HepG2 (cell line): ENCODE results near the gene METRNL. TPM values are rescaled to one million over a fixed set of nuclear protein-coding genes. Genes with fewer than 3 reads are reported as not detected.

Source experiments
- ATAC-seq: fragments of 200-7000 bp; cut with Tn5 transposase; 3 replicates; pipeline ENCODE4 v1.9.1; 2020; ENCODE audit warnings: mild to moderate bottlenecking, moderate library complexity
- BruUV-seq: library from RNA; stranded (reverse); fragments of 400-500 nt; replicated peaks from 2 replicates; lab custom pipeline; 2021; lab: Mats Ljungman, UMichigan
- CTCF ChIA-PET: fragments of 300-600 bp; formaldehyde crosslinking; extraction: SDS; loops from one replicate; lab custom pipeline; 2021; ENCODE audit warnings: low total read pairs, inconsistent platforms, low intra/inter-chr PET ratio; lab: Yijun Ruan, JAX
- POLR2A ChIA-PET: fragments of 350-600 bp; sonication (Branson Sonifier 250); formaldehyde crosslinking; loops from one replicate; lab custom pipeline; 2020; ENCODE audit warnings: antibody characterized with exemption, inconsistent platforms; lab: Yijun Ruan, JAX
- DNase-seq: peaks from one replicate; pipeline ENCODE4 v3.0.0-alpha.2; 2015; ENCODE audit warnings: low spot score
- FAIRE-seq: peaks from 3 replicates; lab custom pipeline; 2011; peaks lifted over from hg19 to GRCh38; lab: Jason Lieb, UNC
- H2AFZ ChIP-seq: one replicate; pipeline ENCODE4 v1.6.1; 2011; ENCODE audit warnings: low read length, inconsistent platforms
- H3K27ac ChIP-seq: fragments of 300-600 bp; 3 replicates; pipeline ENCODE4 v1.8.0; 2011; ENCODE audit warnings: mixed run types, mild to moderate bottlenecking, mixed read lengths, low read length, inconsistent platforms; ENCODE audit not compliant: insufficient read depth; ENCODE audit errors: extremely low read length
- H3K27me3 ChIP-seq, 2 experiments: fragments of 200-600 bp in 1 of 2; 2 replicates in 1 of 2; 3 replicates in 1 of 2; pipeline versions ENCODE4 v1.6.0 to v1.8.0; 2011; ENCODE audit warnings: low read length in 2 of 2, mild to moderate bottlenecking in 2 of 2, moderate library complexity in 2 of 2, inconsistent platforms in 1 of 2; ENCODE audit not compliant: insufficient read depth in 2 of 2, control insufficient read depth in 1 of 2
- H3K36me3 ChIP-seq, 2 experiments: fragments of 200-600 bp in 1 of 2; replicated peaks in 1 of 2; 2 replicates in 1 of 2; 3 replicates in 1 of 2; pipeline versions ENCODE4 v1.5.1 to v1.8.0; 2011; ENCODE audit warnings: low read length in 2 of 2, inconsistent platforms in 1 of 2; ENCODE audit not compliant: insufficient read depth in 2 of 2, control insufficient read depth in 1 of 2
- H3K4me1 ChIP-seq: 2 replicates; pipeline ENCODE4 v1.5.1; 2012; ENCODE audit warnings: low read length, inconsistent platforms; ENCODE audit not compliant: insufficient read depth
- H3K4me2 ChIP-seq: 2 replicates; pipeline ENCODE4 v1.6.0; 2011; ENCODE audit warnings: low read depth, low read length, inconsistent platforms
- H3K4me3 ChIP-seq, 3 experiments: fragments of 200-600 bp in 1 of 3; sonication (generic), shearing (Covaris generic) in 1 of 3; replicated peaks in 1 of 3; 2 replicates each; pipeline ENCODE4 v1.5.1; 2011 to 2016; ENCODE audit warnings: low read length in 3 of 3, inconsistent platforms in 2 of 3, low read depth in 2 of 3, mild to moderate bottlenecking in 2 of 3, control low read depth in 1 of 3, mixed read lengths in 1 of 3; ENCODE audit not compliant: insufficient read depth in 1 of 3
- H3K79me2 ChIP-seq: one replicate; pipeline ENCODE4 v1.6.1; 2011; ENCODE audit warnings: low read length, inconsistent platforms; ENCODE audit not compliant: insufficient read depth
- H3K9ac ChIP-seq: 2 replicates; pipeline ENCODE4 v1.6.0; 2011; ENCODE audit warnings: mild to moderate bottlenecking, low read depth, low read length, inconsistent platforms; ENCODE audit not compliant: insufficient read depth
- H3K9me3 ChIP-seq: 2 replicates; pipeline ENCODE4 v1.5.1; 2012; ENCODE audit warnings: mild to moderate bottlenecking, low read length
- H4K20me1 ChIP-seq: 2 replicates; pipeline ENCODE4 v1.6.0; 2011; ENCODE audit warnings: inconsistent platforms, mild to moderate bottlenecking, low read length, moderate library complexity; ENCODE audit not compliant: insufficient read depth
- AKNA ChIP-seq: sonication (generic); formaldehyde crosslinking; IDR thresholded peaks from 2 replicates; pipeline ENCODE4 v1.4.0; 2020; ENCODE audit warnings: missing genetic modification reagents, borderline replicate concordance
- ATF7-NPFF ChIP-seq: sonication (generic); formaldehyde crosslinking; IDR thresholded peaks from 2 replicates; pipeline ENCODE4 v1.8.1; 2023; ENCODE audit warnings: mild to moderate bottlenecking, low read depth, missing genetic modification reagents, moderate library complexity
- MAF1 ChIP-seq: sonication (generic); formaldehyde crosslinking; IDR thresholded peaks from 2 replicates; pipeline ENCODE4 v1.5.0; 2020; ENCODE audit warnings: missing genetic modification reagents, borderline replicate concordance
- ZBTB4 ChIP-seq: sonication (generic); formaldehyde crosslinking; IDR thresholded peaks from 2 replicates; pipeline ENCODE4 v1.4.0; 2020; ENCODE audit warnings: missing genetic modification reagents, mild to moderate bottlenecking, borderline replicate concordance
- ZKSCAN1 ChIP-seq: fragments of 150-350 bp; IDR thresholded peaks from 2 replicates; pipeline ENCODE4 v1.6.1; 2014; ENCODE audit warnings: low read length
- ZNF557 ChIP-seq: sonication (generic); formaldehyde crosslinking; IDR thresholded peaks from 2 replicates; pipeline ENCODE4 v1.4.0; 2020; ENCODE audit warnings: missing genetic modification reagents
- WGBS: methylation state at CpG from one replicate; pipeline ENCODE4 v1.1.6; 2017; ENCODE audit warnings: low lambda C conversion rate; 5-methylcytosine and 5-hydroxymethylcytosine counted together
- in situ Hi-C: cut with HindIII; loops from 2 replicates; pipeline ENCODE4 v1.10.0; 2017; ENCODE audit warnings: low pct_unique_long_range_greater_than_20kb; ENCODE audit not compliant: extremely low pct_ligation_motif_present
- intact Hi-C: fragments of 100-400 bp; cut with micrococcal nuclease; formaldehyde crosslinking; loops from one replicate; pipeline ENCODE4 v1.10.0; 2022; ENCODE audit not compliant: unreplicated experiment
- polyA plus RNA-seq, 8 experiments: library from polyadenylated mRNA; depleted of rRNA in 3 of 8; stranded (reverse) in 7 of 8; unstranded in 1 of 8; fragments of >200 nt; fragmentation: Illumina TruSeq in 4 of 8; extraction: Trizol in 4 of 8; gene quantifications; 2 replicates each; pipeline versions ENCODE4 v1.2.1 to v1.2.3, GENCODE V29; 2011 to 2016; ENCODE audit warnings: low read depth in 4 of 8, missing spikeins in 1 of 8, mixed read lengths in 1 of 8; ENCODE audit not compliant: insufficient read depth in 1 of 8
- total RNA-seq, 5 experiments: library from RNA; depleted of rRNA; stranded (reverse); fragments of >200 nt; fragmentation: Illumina TruSeq; extraction: Trizol; gene quantifications; 2 replicates each; pipeline ENCODE4 v1.2.3, GENCODE V29; 2016; ENCODE audit warnings: low read depth in 1 of 5

The METRNL gene
- total and polyA plus RNA-seq, 2 of the 13 experiments (the other 11 are each of a cell fraction or from before 2014, with no cell fraction given) = 0.66 to 0.84 TPM

- WGBS = 34% methylated on average over 21 of the region's 21 CpGs
- FAIRE-seq (no peak), ATAC-seq (no peak), DNase-seq (no peak)
- H4K20me1 ChIP-seq = peaks cover 2% of the 10 kb centered on the region; the same call in 1 of the 2 replicates
- H3K9me3 ChIP-seq = no peaks in the 10 kb centered on the region
- intact Hi-C loops (no loop called here), in situ Hi-C loops (no loop called here)
- H3K27me3 ChIP-seq = peaks cover 23 to 72% of the 10 kb centered on the region in 2 experiments
- no peaks in the 10 kb centered on the region for H3K36me3 ChIP-seq
- H3K4me3 ChIP-seq = no peak overlapping the region
- H3K4me1 ChIP-seq = 0 out of 2 replicates have a peak, but pooled peaks cover 5% of the 10 kb centered on the region
- BruUV-seq = no TSS peak
- ChIA-PET POLR2A (no interaction called here), CTCF (no interaction called here)
- no peak overlapping the region for H3K27ac ChIP-seq
- no peaks in the 10 kb centered on the region for H3K79me2 ChIP-seq
- no peak overlapping the region for H3K4me2 ChIP-seq
- TF ChIP-seq ZNF557 (CRISPR knock-in tag) (no peak), MAF1 (CRISPR knock-in tag) (no peak)
- H3K9ac ChIP-seq = no peak overlapping the region
- H2AFZ ChIP-seq = no peak overlapping the region
These were observed 37.6 kb downstream of the METRNL start for GRCh38 chr17:83116783-83117555.

GRCh38 chr17:83117583-83117982 lies 38.2 kb downstream of the METRNL start:
- Histone ChIP-seq H3K27ac (no peak overlapping the region), H3K9ac (no peak overlapping the region), H3K9me3 (no peaks in the 10 kb centered on the region), H3K36me3 (no peaks in the 10 kb centered on the region), H3K79me2 (no peaks in the 10 kb centered on the region), H2AFZ (no peak overlapping the region), H3K4me2 (no peak overlapping the region), H3K4me1 (0 out of 2 replicates have a peak, but pooled peaks cover 5% of the 10 kb centered on the region), H3K27me3 (peaks cover 25 to 72% of the 10 kb centered on the region in 2 experiments), H3K4me3 (no peak overlapping the region), H4K20me1 (peaks cover 2% of the 10 kb centered on the region; the same call in 1 of the 2 replicates)
- BruUV-seq = no TSS peak
- in situ Hi-C loops (no loop called here), intact Hi-C loops (no loop called here)
- TF ChIP-seq ATF7-NPFF (CRISPR knock-in tag) (no peak), ZKSCAN1 (no peak), ZBTB4 (CRISPR knock-in tag) (no peak), AKNA (CRISPR knock-in tag) (no peak)
- WGBS = 41% methylated on average over 5 of the region's 5 CpGs
- ChIA-PET CTCF (no interaction called here), POLR2A (no interaction called here)
- no peak for DNase-seq
- no peak for FAIRE-seq
- no peak for ATAC-seq
